Measurements from ENCODE around the gene GINS1.
A peak's percentile ranks its signal among the peaks of the same experiment; 100 is the strongest.
"Not testable (repeated sequence)": the region's sequence is repeated elsewhere in the genome, so short reads cannot be mapped to it uniquely, and the experiment has no call there.

The GINS1 gene

GRCh38 chr20:25390538-25391528, 16.6 kb upstream of the GINS1 start, which contains the start of gene ABHD12:
Gene ABHD12, minus strand, starts transcription at chr20:25390835. Its CDS starts 132 bp downstream, at chr20:25390703.
- DNase-seq, result peak; percentile 96

- DNase-seq, result no peak
Observed at GRCh38 chr20:25394276-25394675, 13.2 kb upstream of the GINS1 start.

GRCh38 chr20:25394996-25395395, 12.5 kb upstream of the GINS1 start:
- DNase-seq, result no peak

GRCh38 chr20:25397096-25397495, 10.4 kb upstream of the GINS1 start:
- DNase-seq, result no peak

GRCh38 chr20:25397821-25398220, 9.7 kb upstream of the GINS1 start:
- DNase-seq, result no peak

- no peak for DNase-seq
Observed at GRCh38 chr20:25398376-25399036, 9.0 kb upstream of the GINS1 start.

- no peak for DNase-seq
Observed at GRCh38 chr20:25399037-25399430, 8.4 kb upstream of the GINS1 start.

- not testable (repeated sequence) for DNase-seq
Observed at GRCh38 chr20:25400291-25400732, 7.2 kb upstream of the GINS1 start.

- DNase-seq, result no peak
Observed at GRCh38 chr20:25402583-25402982, 4.9 kb upstream of the GINS1 start.

GRCh38 chr20:25408170-25408547, 686 bp downstream of the GINS1 start:
- no peak for DNase-seq

- DNase-seq, result no peak
Observed at GRCh38 chr20:25408890-25409289, 1.4 kb downstream of the GINS1 start.

- DNase-seq, result no peak
Observed at GRCh38 chr20:25418776-25419175, 11.3 kb downstream of the GINS1 start.

- DNase-seq, result no peak
Observed at GRCh38 chr20:25421102-25421501, 13.6 kb downstream of the GINS1 start.

GRCh38 chr20:25422032-25422431, 14.6 kb downstream of the GINS1 start:
- DNase-seq, result no peak

GRCh38 chr20:25424536-25424935, 17.1 kb downstream of the GINS1 start:
- DNase-seq, result no peak

GRCh38 chr20:25437153-25437581, 29.7 kb downstream of the GINS1 start:
- no peak for DNase-seq

GRCh38 chr20:25439328-25439727, 31.9 kb downstream of the GINS1 start:
- no peak for DNase-seq

- no peak for DNase-seq
Observed at GRCh38 chr20:25444556-25444955, 37.1 kb downstream of the GINS1 start.

- DNase-seq, result no peak
Observed at GRCh38 chr20:25447671-25448070, 40.2 kb downstream of the GINS1 start.

GRCh38 chr20:25452333-25452732, 44.9 kb downstream of the GINS1 start:
- DNase-seq, result no peak

- no peak for DNase-seq
Observed at GRCh38 chr20:25453035-25453810, 45.8 kb downstream of the GINS1 start.

GRCh38 chr20:25454153-25454900, 46.9 kb downstream of the GINS1 start:
- no peak for DNase-seq

All from stimulated activated naive CD4-positive, alpha-beta T cell treated with Interleukin-2 at 50 U/mL for 16 hours (primary cell).